HepG2 (cell line): ENCODE measurements around the gene FNDC3B. TPM values are rescaled to one million over a fixed set of nuclear protein-coding genes. Genes with fewer than 3 reads are reported as not detected.

ENCODE experiments used
- ATAC-seq: fragments of 200-7000 bp; cut with Tn5 transposase; 3 replicates; pipeline ENCODE4 v1.9.1; 2020; ENCODE audit warnings: mild to moderate bottlenecking, moderate library complexity
- BruUV-seq: library from RNA; stranded (reverse); fragments of 400-500 nt; replicated peaks from 2 replicates; lab custom pipeline; 2021; lab: Mats Ljungman, UMichigan
- CTCF ChIA-PET: fragments of 300-600 bp; formaldehyde crosslinking; extraction: SDS; loops from one replicate; lab custom pipeline; 2021; ENCODE audit warnings: low total read pairs, inconsistent platforms, low intra/inter-chr PET ratio; lab: Yijun Ruan, JAX
- POLR2A ChIA-PET: fragments of 350-600 bp; sonication (Branson Sonifier 250); formaldehyde crosslinking; loops from one replicate; lab custom pipeline; 2020; ENCODE audit warnings: antibody characterized with exemption, inconsistent platforms; lab: Yijun Ruan, JAX
- DNase-seq: peaks from one replicate; pipeline ENCODE4 v3.0.0-alpha.2; 2015; ENCODE audit warnings: low spot score
- FAIRE-seq: peaks from 3 replicates; lab custom pipeline; 2011; peaks lifted over from hg19 to GRCh38; lab: Jason Lieb, UNC
- H2AFZ ChIP-seq: one replicate; pipeline ENCODE4 v1.6.1; 2011; ENCODE audit warnings: low read length, inconsistent platforms
- H3K27ac ChIP-seq: fragments of 300-600 bp; 3 replicates; pipeline ENCODE4 v1.8.0; 2011; ENCODE audit warnings: mixed run types, mild to moderate bottlenecking, mixed read lengths, low read length, inconsistent platforms; ENCODE audit not compliant: insufficient read depth; ENCODE audit errors: extremely low read length
- H3K27me3 ChIP-seq, 2 experiments: fragments of 200-600 bp in 1 of 2; 2 replicates in 1 of 2; 3 replicates in 1 of 2; pipeline versions ENCODE4 v1.6.0 to v1.8.0; 2011; ENCODE audit warnings: low read length in 2 of 2, mild to moderate bottlenecking in 2 of 2, moderate library complexity in 2 of 2, inconsistent platforms in 1 of 2; ENCODE audit not compliant: insufficient read depth in 2 of 2, control insufficient read depth in 1 of 2
- H3K36me3 ChIP-seq, 2 experiments: fragments of 200-600 bp in 1 of 2; replicated peaks in 1 of 2; 2 replicates in 1 of 2; 3 replicates in 1 of 2; pipeline versions ENCODE4 v1.5.1 to v1.8.0; 2011; ENCODE audit warnings: low read length in 2 of 2, inconsistent platforms in 1 of 2; ENCODE audit not compliant: insufficient read depth in 2 of 2, control insufficient read depth in 1 of 2
- H3K4me1 ChIP-seq: 2 replicates; pipeline ENCODE4 v1.5.1; 2012; ENCODE audit warnings: low read length, inconsistent platforms; ENCODE audit not compliant: insufficient read depth
- H3K4me2 ChIP-seq: 2 replicates; pipeline ENCODE4 v1.6.0; 2011; ENCODE audit warnings: low read depth, low read length, inconsistent platforms
- H3K4me3 ChIP-seq, 3 experiments: fragments of 200-600 bp in 1 of 3; sonication (generic), shearing (Covaris generic) in 1 of 3; replicated peaks in 1 of 3; 2 replicates each; pipeline ENCODE4 v1.5.1; 2011 to 2016; ENCODE audit warnings: low read length in 3 of 3, inconsistent platforms in 2 of 3, low read depth in 2 of 3, mild to moderate bottlenecking in 2 of 3, control low read depth in 1 of 3, mixed read lengths in 1 of 3; ENCODE audit not compliant: insufficient read depth in 1 of 3
- H3K79me2 ChIP-seq: one replicate; pipeline ENCODE4 v1.6.1; 2011; ENCODE audit warnings: low read length, inconsistent platforms; ENCODE audit not compliant: insufficient read depth
- H3K9ac ChIP-seq: 2 replicates; pipeline ENCODE4 v1.6.0; 2011; ENCODE audit warnings: mild to moderate bottlenecking, low read depth, low read length, inconsistent platforms; ENCODE audit not compliant: insufficient read depth
- H3K9me3 ChIP-seq: 2 replicates; pipeline ENCODE4 v1.5.1; 2012; ENCODE audit warnings: mild to moderate bottlenecking, low read length
- H4K20me1 ChIP-seq: 2 replicates; pipeline ENCODE4 v1.6.0; 2011; ENCODE audit warnings: inconsistent platforms, mild to moderate bottlenecking, low read length, moderate library complexity; ENCODE audit not compliant: insufficient read depth
- DMTF1 ChIP-seq: sonication (generic); formaldehyde crosslinking; IDR thresholded peaks from 2 replicates; pipeline ENCODE4 v1.4.0; 2020; ENCODE audit warnings: mild to moderate bottlenecking, missing genetic modification reagents
- MYNN ChIP-seq: sonication (generic); formaldehyde crosslinking; IDR thresholded peaks from 2 replicates; pipeline ENCODE4 v1.4.0; 2020; ENCODE audit warnings: mild to moderate bottlenecking, low read depth, missing genetic modification reagents
- POLR2A ChIP-seq, 2 experiments: IDR thresholded peaks; 2 replicates each; pipeline ENCODE4 v1.6.1; 2011; ENCODE audit warnings: low read depth in 2 of 2, low read length in 2 of 2, mild to moderate bottlenecking in 1 of 2, moderate library complexity in 1 of 2; ENCODE audit not compliant: insufficient read depth in 1 of 2
- RBM22 ChIP-seq: fragments of 200-400 bp; formaldehyde crosslinking; optimal IDR thresholded peaks from 2 replicates; pipeline ENCODE3; 2017; ENCODE audit warnings: mild to moderate bottlenecking, low read length, moderate library complexity
- YY1 ChIP-seq: IDR thresholded peaks from 2 replicates; pipeline ENCODE4 v1.6.1; 2011; ENCODE audit warnings: low read length, low read depth, moderate library complexity, mild to moderate bottlenecking; ENCODE audit not compliant: insufficient read depth, insufficient replicate concordance
- ZNF251 ChIP-seq: sonication (generic); formaldehyde crosslinking; IDR thresholded peaks from 2 replicates; pipeline ENCODE4 v1.9.0; 2021; ENCODE audit warnings: mild to moderate bottlenecking, missing genetic modification reagents
- ZNF253 ChIP-seq: sonication (generic); formaldehyde crosslinking; IDR thresholded peaks from 2 replicates; pipeline ENCODE4 v1.8.0; 2022; ENCODE audit warnings: mild to moderate bottlenecking, missing genetic modification reagents, borderline replicate concordance
- ZNF280D ChIP-seq: sonication (generic); formaldehyde crosslinking; IDR thresholded peaks from 2 replicates; pipeline ENCODE4 v1.5.1; 2020; ENCODE audit warnings: mild to moderate bottlenecking, missing genetic modification reagents
- ZNF580 ChIP-seq: IDR thresholded peaks from 2 replicates; pipeline ENCODE4 v1.6.1; 2016; ENCODE audit warnings: low read depth, borderline replicate concordance
- ZNF629 ChIP-seq: sonication (generic); formaldehyde crosslinking; conservative IDR thresholded peaks from 2 replicates; pipeline ENCODE4 v1.5.0; 2020; ENCODE audit warnings: missing genetic modification reagents
- ZNF687 ChIP-seq: sonication (generic); formaldehyde crosslinking; IDR thresholded peaks from 2 replicates; pipeline ENCODE4 v1.5.1; 2020; ENCODE audit warnings: mild to moderate bottlenecking, missing genetic modification reagents, moderate library complexity
- ZNF878 ChIP-seq: sonication (generic); formaldehyde crosslinking; IDR thresholded peaks from 2 replicates; pipeline ENCODE4 v1.8.1; 2023; ENCODE audit warnings: mild to moderate bottlenecking, missing genetic modification reagents, moderate library complexity
- WGBS: methylation state at CpG from one replicate; pipeline ENCODE4 v1.1.6; 2017; ENCODE audit warnings: low lambda C conversion rate; 5-methylcytosine and 5-hydroxymethylcytosine counted together
- in situ Hi-C: cut with HindIII; loops from 2 replicates; pipeline ENCODE4 v1.10.0; 2017; ENCODE audit warnings: low pct_unique_long_range_greater_than_20kb; ENCODE audit not compliant: extremely low pct_ligation_motif_present
- intact Hi-C: fragments of 100-400 bp; cut with micrococcal nuclease; formaldehyde crosslinking; loops from one replicate; pipeline ENCODE4 v1.10.0; 2022; ENCODE audit not compliant: unreplicated experiment
- polyA plus RNA-seq, 8 experiments: library from polyadenylated mRNA; depleted of rRNA in 3 of 8; stranded (reverse) in 7 of 8; unstranded in 1 of 8; fragments of >200 nt; fragmentation: Illumina TruSeq in 4 of 8; extraction: Trizol in 4 of 8; gene quantifications; 2 replicates each; pipeline versions ENCODE4 v1.2.1 to v1.2.3, GENCODE V29; 2011 to 2016; ENCODE audit warnings: low read depth in 4 of 8, missing spikeins in 1 of 8, mixed read lengths in 1 of 8; ENCODE audit not compliant: insufficient read depth in 1 of 8
- total RNA-seq, 5 experiments: library from RNA; depleted of rRNA; stranded (reverse); fragments of >200 nt; fragmentation: Illumina TruSeq; extraction: Trizol; gene quantifications; 2 replicates each; pipeline ENCODE4 v1.2.3, GENCODE V29; 2016; ENCODE audit warnings: low read depth in 1 of 5

FNDC3B gene
- total and polyA plus RNA-seq, 2 of the 13 experiments (the other 11 are each of a cell fraction or from before 2014, with no cell fraction given): 74.8 to 103 TPM

GRCh38 chr3:172067837-172068440 is 28.6 kb downstream of the FNDC3B start:
- ChIA-PET CTCF (no interaction called here), POLR2A (interaction anchor here (0.7 kb wide), 1 partner anchor 15 kb away, joined by 3 read pairs; no protein-coding TSS in a partner anchor)
- peaks cover 99% of the 10 kb centered on the region for H4K20me1 ChIP-seq
- no peak overlapping the region for H3K9ac ChIP-seq
- H3K36me3 ChIP-seq: peaks cover 10 to 72% of the 10 kb centered on the region in 2 experiments
- DNase-seq: no peak
- no peak overlapping the region for H3K4me3 ChIP-seq
- H3K9me3 ChIP-seq: no peaks in the 10 kb centered on the region
- BruUV-seq: no TSS peak
- peaks cover 99% of the 10 kb centered on the region for H3K79me2 ChIP-seq
- in situ Hi-C loops (no loop called here), intact Hi-C loops (loop anchor here (2.0 kb wide), 1 partner anchor 35 kb away; no protein-coding TSS in a partner anchor)
- WGBS: 60% methylated on average over 6 of the region's 6 CpGs
- H3K4me2 ChIP-seq: peak overlapping the region; percentile 33; the same call in 1 of the 2 replicates
- no peaks in the 10 kb centered on the region for H3K27me3 ChIP-seq
- H2AFZ ChIP-seq: no peak overlapping the region
- peak overlapping the region; percentile 20 for H3K27ac ChIP-seq
- no peak for FAIRE-seq
- H3K4me1 ChIP-seq: peaks cover 100% of the 10 kb centered on the region
- ATAC-seq: peak; percentile 12; the same call in 2 of the 3 replicates
- no peak for TF ChIP-seq YY1
- no peak for TF ChIP-seq MYNN (CRISPR knock-in tag)
- peak in 1 of 2 experiments; percentile 38; a peak in 1 of 4 replicates for TF ChIP-seq POLR2A (IDR thresholded peaks at IDR 0.05; ENCODE audit: insufficient read depth in 1 of 2, low read depth in 2 of 2, low read length in 2 of 2)
- TF ChIP-seq DMTF1 (CRISPR knock-in tag): no peak
- no peak for TF ChIP-seq ZNF878 (CRISPR knock-in tag)
- TF ChIP-seq ZNF687 (CRISPR knock-in tag): no peak
- TF ChIP-seq ZNF580 (CRISPR knock-in tag): no peak
- no peak for TF ChIP-seq ZNF629 (CRISPR knock-in tag)
- no peak for TF ChIP-seq ZNF280D
- TF ChIP-seq RBM22: peak; percentile 97
- no peak for TF ChIP-seq ZNF251 (CRISPR knock-in tag)
- no peak for TF ChIP-seq ZNF253 (CRISPR knock-in tag)
